Fibroblast of skin of left biceps (primary cell): ENCODE measurements around the gene ASB13.
"Not testable (repeated sequence)": the region's sequence is repeated elsewhere in the genome, so short reads cannot be mapped to it uniquely, and the experiment has no call there.

ENCODE experiments used
- DNase-seq, 2 experiments: peaks; one replicate each; pipeline ENCODE4 v3.0.0-alpha.2; 2013; ENCODE audit warnings: low read depth in 2 of 2

The ASB13 gene

DNA sequence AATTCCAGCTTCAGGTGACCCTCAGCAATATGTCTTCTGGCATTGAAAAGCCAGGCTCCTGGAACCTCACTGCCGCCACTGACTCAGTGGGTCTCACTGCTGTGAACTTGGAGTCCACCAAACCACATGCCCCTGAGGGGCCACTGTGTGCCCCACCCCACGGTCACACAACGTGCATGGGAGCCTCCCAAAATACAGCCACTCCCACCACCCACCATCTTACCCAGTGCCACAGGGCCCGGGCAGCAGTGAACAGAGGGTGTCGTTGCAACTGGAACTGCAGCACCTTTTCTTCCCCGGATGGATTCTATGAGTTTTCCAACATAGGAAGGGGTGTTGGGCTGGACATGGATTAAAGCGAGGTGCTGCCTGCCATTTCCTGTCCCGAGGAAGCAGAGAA, 60.1 kb downstream of the ASB13 start:
- no peak for DNase-seq

DNA sequence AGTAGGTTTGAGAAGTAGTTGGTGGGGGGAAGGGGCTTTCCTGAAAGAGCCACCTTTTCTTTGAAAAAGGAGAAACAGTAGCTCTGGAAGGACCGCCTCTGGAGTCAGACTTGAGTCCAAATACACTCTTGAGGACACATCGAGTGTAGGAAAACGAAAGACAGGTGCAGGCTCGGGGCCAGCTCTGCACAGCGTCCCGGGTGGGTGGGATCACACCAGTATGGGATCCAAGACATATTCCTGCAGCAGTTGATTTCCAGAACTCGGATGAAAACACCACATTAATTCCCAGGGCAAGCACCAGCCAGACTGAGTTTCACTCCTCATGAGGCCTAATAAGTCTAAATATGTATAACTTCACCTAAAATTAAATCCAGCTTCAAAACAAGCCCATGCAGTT, 61.4 kb downstream of the ASB13 start:
- DNase-seq = no peak

DNA sequence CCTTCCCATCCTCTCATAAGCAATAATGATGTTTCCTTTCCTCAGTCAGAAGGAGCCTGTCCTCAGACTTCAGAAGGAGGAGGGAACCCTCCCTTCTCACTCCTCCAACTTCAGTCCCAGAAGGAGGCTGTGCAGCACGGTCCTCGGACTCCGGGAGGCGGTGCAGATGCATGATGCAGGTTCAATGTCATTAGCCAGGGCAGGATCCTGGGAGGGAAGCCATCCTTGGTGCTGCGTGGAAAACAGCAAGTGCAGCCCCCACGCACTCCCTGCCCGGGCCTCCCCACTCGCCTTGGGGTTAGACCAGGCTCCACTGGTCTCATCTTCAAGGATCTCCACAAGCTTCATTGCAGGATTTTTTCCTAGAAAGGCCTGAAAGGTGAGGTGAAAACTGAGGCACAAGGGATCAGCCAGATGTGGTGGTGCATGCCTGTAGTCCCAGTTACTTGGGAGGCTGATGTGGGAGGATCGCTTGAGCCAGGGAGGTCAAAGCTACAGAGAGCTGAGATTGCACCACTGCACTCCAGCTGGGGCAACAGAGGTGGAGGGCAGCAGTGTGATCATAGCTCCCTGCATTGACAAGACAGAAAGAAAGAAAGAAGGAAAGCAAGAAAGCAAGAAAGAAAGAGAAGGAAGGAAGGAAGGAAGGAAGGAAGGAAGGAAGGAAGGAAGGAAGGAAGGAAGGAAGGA, 62.0 kb downstream of the ASB13 start:
- DNase-seq = no peak

- no peak for DNase-seq
Observed at GRCh38 chr10:5603848-5604170, 62.6 kb downstream of the ASB13 start.

DNA sequence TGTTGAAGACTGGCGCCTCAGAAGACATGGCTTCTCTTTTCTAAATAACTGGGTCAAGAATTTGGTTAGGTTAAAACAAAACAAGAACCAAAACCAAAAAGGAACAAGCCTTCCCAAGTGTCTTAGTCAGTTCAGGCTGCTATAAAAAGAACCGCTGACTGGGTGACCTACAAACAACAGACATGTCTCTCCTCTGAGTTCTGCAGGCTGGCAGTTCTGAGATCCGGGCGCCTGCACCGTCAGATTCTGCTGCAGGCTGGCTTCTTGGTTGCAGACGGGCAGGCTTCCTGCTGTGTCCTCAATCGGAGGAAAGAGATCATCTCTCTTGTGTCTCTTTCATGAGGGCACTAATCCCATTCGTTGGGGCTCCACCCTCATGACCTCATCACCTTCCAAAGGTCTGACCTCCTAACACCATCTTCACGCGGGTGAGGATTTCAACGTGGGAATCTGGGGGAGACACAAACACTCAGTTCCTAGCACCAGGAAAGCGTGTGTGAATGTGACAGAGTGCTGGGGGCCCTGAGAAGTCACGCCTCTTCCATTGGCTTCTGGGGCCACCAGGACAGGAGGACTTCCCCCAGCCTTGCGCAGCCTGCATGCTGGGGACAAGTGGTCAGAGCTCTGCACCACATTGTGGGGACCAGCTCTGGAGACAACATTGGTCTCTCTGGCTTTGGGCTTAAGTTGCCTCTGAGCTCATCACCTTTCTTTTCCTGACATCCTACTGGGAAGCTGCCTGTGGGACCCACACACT, 63.1 kb downstream of the ASB13 start:
- DNase-seq = no peak

- DNase-seq = no peak
Observed at GRCh38 chr10:5601826-5602495, 64.4 kb downstream of the ASB13 start.

GRCh38 chr10:5600908-5601307, 65.5 kb downstream of the ASB13 start:
- DNase-seq = no peak

GRCh38 chr10:5599613-5600520, 66.5 kb downstream of the ASB13 start:
- DNase-seq = no peak

DNA sequence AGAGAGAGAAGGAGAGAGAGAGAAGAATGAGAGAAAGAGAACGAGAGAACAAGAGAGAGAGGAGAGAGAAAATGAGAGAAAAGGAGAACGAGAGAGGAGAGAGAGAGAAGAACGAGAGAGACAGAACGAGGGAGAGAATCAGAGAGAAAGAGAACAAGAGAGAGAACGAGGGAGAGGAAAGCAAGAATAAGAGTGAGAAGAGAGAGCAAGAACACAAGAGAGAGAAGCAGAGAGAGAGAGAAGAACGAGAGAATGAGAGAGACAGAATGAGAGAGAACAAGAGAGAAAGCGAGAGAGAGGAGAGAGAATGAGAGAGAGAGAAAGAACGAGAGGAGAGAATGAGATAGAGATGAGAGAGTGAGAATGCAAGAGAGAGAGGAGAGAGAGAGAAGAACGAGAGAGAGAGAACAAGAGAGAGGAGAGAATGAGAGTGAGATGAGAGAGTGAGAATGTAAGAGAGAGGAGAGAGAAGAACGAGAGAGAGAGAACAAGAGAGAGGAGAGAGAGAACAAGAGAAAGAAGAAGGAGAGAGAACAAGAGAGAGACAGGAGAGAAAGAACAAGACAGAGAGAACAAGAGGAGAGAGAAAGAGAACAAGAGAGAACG, 68.2 kb downstream of the ASB13 start:
- no peak for DNase-seq

DNA sequence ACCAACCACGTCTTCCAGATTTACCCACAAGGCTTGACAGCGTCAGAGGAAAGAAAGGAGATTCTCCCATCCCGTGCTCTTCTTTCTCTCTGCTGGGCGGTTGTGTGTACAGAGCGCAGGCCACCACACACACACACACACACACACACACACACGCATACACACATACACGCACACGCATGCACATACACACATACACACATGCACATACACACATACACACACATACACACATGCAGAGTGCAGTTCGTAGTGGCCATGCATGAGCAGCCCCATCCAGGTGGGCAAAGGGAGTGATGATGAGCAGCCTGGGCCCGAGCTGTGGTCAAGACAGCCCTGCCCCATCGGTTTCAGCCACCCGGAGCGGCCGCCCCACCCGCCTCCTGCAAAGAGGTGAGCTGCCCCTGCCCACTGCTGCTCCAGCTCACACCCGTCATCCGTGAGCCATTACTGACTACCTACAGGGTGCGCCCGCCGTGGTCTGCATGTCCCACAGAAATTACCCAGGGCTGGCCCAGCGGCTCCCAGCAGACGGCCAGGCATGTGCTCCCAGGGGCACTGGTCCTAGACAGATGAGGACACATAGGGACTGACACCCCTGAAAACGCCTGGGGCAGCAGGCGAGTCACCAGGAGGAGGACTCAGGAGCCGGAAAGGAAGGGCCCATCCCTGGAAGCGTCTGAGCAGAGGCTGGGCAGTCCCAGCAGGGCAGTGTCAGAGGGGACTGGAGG, 69.6 kb downstream of the ASB13 start:
- DNase-seq = no peak

- peak; percentile 84 to 86 for DNase-seq
Observed at GRCh38 chr10:5595994-5596471, 70.4 kb downstream of the ASB13 start.

- no peak for DNase-seq
Observed at GRCh38 chr10:5595591-5595990, 70.8 kb downstream of the ASB13 start.

GRCh38 chr10:5595095-5595494, 71.3 kb downstream of the ASB13 start:
- DNase-seq = no peak

DNA sequence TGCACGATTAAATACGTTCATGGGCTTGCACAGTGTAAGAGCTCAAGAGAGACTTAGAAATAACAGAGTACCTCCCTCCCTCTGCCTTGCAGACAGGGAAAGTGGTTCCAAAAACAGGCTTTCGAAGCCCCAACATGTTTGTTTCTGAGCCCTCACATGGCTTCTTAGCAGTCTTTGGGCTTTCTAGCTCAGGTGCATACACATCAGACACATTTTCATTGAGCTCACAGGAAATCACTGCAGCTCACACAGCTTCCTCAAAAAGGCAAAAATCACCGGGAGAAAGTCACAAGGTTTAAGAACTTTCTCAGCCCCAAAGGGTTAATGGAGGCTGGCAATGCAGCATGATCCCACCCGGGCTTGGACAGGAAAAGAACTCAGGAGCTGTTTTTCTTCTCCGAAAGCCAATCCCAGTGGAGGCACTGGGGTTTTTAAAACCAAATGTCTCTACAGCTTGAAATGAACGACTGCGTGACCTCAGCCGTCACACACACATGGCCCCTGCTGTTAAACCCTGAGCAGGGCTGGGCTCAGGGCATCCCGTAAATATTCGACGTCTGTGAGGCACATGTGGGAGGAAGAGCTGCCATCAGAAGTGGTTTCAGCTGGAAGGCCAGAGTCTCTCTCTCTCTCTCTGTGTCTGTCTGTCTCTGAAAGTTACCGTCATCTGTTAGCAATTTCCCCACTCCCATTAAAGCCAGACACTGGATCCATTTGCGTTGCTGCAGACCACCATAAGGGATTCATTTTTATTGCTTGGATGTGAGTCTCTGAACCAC, 71.9 kb downstream of the ASB13 start:
- DNase-seq = peak; percentile 71

DNA sequence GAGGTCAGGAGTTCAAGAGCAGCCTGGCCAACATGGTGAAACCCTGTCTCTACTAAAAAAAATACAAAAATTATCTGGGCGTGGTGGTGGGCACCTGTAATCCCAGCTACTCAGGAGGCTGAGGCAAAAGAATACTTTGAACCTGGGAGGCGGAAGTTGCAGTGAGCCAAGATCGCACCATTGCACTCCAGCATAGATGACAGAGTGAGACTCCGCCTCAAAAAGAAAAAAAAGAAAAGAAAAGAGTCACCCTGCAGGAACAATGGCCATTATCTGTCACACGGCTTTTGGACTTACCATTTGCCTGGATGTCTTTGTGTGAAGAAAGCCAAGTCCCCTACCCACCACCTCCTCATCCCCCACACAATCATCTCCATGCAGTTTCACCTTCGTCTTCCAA, 73.0 kb downstream of the ASB13 start:
- not testable (repeated sequence) for DNase-seq

- no peak for DNase-seq
Observed at GRCh38 chr10:5592070-5592469, 74.3 kb downstream of the ASB13 start.

DNA sequence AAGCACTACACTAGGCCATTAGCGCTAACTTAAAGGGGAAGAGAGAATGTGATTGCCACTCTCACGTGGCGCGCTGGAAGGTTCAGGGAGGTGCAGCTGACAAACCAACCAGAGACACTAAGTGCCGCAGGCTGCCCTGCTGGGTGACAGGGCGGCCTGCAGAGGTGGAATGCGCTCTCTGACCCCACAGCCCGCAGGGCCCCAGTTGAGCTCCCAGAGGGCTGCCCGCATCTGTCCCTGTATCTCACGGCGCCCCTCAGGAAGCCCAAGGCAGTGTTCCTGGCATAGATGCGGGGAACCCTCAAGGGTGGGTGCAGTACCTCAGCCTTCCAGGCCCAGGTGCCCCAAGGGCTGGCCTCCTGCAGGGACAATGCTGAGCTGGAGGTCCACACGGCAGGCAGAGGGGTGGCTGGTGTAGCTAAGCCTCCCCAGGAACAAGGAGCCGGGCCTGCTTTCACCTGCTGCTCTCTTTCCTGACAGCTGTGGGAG, 75.0 kb downstream of the ASB13 start:
- DNase-seq = no peak

DNA sequence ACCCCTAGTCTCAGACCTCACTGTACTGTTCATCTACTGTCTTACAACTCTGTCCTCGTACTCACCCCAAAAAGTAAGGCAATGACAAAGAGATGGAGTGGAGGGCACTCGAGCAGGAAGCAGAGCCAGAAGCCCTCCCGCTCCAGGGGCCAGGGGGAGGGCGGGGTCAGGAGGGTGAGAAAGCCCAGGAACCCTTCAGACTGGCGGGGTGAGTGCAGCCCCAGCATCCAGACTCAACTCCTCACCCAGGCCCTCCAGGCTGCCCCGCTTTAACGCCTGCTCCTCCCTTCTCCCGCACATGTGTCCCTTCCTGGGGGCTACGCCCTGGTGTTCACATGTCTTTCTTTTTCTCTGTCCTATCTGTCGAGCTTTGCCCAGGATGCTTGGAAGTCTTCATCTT, 75.6 kb downstream of the ASB13 start:
- no peak for DNase-seq

GRCh38 chr10:5589661-5590511, 76.5 kb downstream of the ASB13 start:
- peak in 1 of 2 experiments; percentile 26 for DNase-seq
